ENCODE measurements around the gene NCOA5.

DNA sequence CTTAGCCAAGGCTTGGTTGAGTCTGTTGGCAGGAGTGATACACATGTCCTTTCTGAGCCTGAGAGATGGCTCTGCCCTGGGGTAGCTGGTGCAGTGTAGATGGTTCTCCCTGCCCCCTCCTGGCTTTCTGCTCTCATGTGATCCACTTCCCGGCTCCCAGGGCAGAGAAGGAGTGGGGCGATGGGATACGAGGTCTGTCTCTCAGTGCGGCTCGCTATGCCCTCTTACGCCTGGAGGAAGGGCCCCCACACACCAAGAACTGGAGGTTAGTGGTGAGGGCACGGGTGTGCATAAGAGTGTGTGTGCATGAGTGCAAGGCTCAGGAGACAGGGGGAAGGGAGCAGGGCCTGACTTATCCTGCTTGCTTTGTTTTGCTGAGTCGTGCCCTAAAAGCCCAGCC lies 41.9 kb downstream of the NCOA5 start:
- TF ChIP-seq CTCF (IDR thresholded peaks at IDR 0.05; ENCODE audit: low read depth, low read length, missing input control), result no peak
- no peak for TF ChIP-seq NR2F2 (IDR thresholded peaks at IDR 0.05)
- TF ChIP-seq YY1 (IDR thresholded peaks at IDR 0.05), result no peak
- no peak for TF ChIP-seq HNF4G (IDR thresholded peaks at IDR 0.05)
- TF ChIP-seq ZBTB33 (IDR thresholded peaks at IDR 0.05), result no peak
- TF ChIP-seq REST (IDR thresholded peaks at IDR 0.05), result no peak
